PC-3 (cell line): ENCODE measurements around the gene DNAH3.

Source experiments
- EZH2 ChIP-seq: fragments of 300-600 bp; sonication (generic); IDR thresholded peaks from one replicate; pipeline ENCODE4 v1.6.1; 2017; ENCODE audit warnings: antibody characterized with exemption, mild to moderate bottlenecking, low read length; ENCODE audit not compliant: unreplicated experiment
- EZH2phosphoT487 ChIP-seq: fragments of 300-600 bp; sonication (generic); IDR thresholded peaks from 2 replicates; pipeline ENCODE4 v1.6.1; 2018; ENCODE audit warnings: mild to moderate bottlenecking, antibody characterized with exemption, low read length, borderline replicate concordance
- TF ChIP-seq, protein P1 (sequence below): fragments of 300-600 bp; sonication (generic); conservative IDR thresholded peaks from 2 replicates; pipeline ENCODE4 v1.5.1; 2017; ENCODE audit warnings: antibody characterized with exemption, low read depth, mild to moderate bottlenecking, low read length

DNA sequence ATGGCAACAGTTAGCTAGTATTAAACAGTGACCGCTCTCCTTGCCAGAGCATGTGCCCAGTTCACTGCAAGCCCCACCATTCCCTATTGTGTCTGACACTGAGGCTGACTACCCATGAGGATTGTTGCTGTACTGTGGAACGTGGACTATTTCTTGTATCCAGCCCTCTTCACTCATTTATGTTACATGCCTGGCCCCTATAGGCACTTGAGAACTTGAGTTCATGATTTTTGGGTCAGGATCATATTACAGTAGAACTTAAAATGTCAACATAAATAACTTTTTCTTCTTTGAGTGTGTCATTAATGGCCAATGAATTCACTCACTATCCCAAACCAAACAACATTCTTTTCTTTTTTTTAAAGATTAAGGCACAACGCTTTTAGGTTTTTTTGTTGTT lies 194.3 kb downstream of the DNAH3 start:
- TF ChIP-seq, protein P1, sequence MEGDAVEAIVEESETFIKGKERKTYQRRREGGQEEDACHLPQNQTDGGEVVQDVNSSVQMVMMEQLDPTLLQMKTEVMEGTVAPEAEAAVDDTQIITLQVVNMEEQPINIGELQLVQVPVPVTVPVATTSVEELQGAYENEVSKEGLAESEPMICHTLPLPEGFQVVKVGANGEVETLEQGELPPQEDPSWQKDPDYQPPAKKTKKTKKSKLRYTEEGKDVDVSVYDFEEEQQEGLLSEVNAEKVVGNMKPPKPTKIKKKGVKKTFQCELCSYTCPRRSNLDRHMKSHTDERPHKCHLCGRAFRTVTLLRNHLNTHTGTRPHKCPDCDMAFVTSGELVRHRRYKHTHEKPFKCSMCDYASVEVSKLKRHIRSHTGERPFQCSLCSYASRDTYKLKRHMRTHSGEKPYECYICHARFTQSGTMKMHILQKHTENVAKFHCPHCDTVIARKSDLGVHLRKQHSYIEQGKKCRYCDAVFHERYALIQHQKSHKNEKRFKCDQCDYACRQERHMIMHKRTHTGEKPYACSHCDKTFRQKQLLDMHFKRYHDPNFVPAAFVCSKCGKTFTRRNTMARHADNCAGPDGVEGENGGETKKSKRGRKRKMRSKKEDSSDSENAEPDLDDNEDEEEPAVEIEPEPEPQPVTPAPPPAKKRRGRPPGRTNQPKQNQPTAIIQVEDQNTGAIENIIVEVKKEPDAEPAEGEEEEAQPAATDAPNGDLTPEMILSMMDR: 0 out of 2 replicates have a peak, but pooled peaks have one; percentile 22
- TF ChIP-seq EZH2phosphoT487 (no peak), EZH2 (no peak)
